ENCODE results near the gene TRIM37.

TRIM37 gene

DNA sequence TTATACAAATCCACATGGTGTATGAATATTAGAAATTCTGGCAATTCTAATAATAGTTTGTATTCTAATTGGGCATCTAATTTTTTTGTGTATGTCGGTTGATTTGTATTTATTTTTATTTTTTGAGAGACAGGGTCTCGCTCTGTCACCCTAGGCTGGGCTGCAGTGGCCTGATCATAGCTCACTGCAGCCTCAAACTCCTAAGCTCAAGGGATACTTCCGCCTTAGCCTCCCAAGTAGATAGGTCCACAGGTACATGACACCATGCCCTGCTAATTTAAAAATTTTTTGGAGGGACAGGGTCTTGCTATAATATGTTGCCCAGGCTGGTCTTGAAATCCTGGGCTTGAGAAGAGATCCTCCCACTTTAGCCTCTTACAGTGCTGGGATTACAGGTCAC is 104.6 kb downstream of the TRIM37 start:
- no peak for TF ChIP-seq EZH2 (IDR thresholded peaks at IDR 0.05; ENCODE audit: borderline replicate concordance, low read depth, low read length, severe bottlenecking)
- no peak overlapping the region for H3K27ac ChIP-seq (ENCODE audit: low read length)
- H3K9ac ChIP-seq (ENCODE audit: low read depth, low read length): no peak overlapping the region
- DNase-seq (no peak), ATAC-seq (ENCODE audit: insufficient read depth, low read depth) (no peak)
- no peaks in the 10 kb centered on the region for H4K20me1 ChIP-seq (ENCODE audit: insufficient read depth, low read length)
- no peak overlapping the region for H3K4me3 ChIP-seq (ENCODE audit: low read depth in 1 of 2, low read length in 2 of 2)
- H2AFZ ChIP-seq (ENCODE audit: low read depth, low read length): no peak overlapping the region
- no peaks in the 10 kb centered on the region for H3K79me2 ChIP-seq (ENCODE audit: insufficient read depth, low read length)
- no peaks in the 10 kb centered on the region for H3K27me3 ChIP-seq (ENCODE audit: insufficient read depth, low read length, poor library complexity)
- no peaks in the 10 kb centered on the region for H3K4me1 ChIP-seq (ENCODE audit: insufficient read depth, low read length)
- peaks cover 64% of the 10 kb centered on the region for H3K36me3 ChIP-seq (ENCODE audit: insufficient read depth, low read length)
- no peak overlapping the region for H3K4me2 ChIP-seq (ENCODE audit: insufficient read depth, low read length)
- H3K9me3 ChIP-seq (ENCODE audit: insufficient read depth, low read length, severe bottlenecking): no peaks in the 10 kb centered on the region

DNA sequence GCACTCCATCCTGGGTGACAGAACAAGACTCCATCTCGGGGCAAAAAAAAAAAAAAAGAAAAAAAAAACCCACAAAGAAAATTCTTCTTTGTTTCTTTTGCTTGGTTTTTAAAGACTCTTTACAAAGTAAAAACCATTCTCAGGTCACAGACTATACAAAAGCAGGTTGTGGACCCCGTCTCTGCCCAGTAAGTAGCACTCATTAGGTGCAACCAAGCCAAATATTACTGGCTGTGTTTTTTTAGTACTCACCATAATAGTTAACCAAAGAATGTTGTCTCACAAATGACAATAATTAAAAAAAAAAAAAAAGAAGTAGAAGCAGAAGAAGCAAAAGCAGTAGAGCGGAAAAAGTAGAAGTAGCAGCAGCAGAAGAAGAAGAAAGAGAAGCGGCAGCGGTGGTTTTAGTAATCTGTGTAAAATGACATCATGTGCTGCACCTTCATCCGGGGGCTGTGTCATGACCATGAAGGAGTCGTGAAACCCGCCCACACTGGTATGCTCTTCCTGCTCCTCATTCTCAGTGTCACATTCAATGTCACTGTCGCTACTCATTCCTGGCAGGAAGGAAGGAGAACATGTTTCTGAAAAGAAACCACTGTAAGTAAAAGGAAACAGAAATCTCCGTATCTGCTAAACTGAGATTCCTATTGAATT is 105.4 kb downstream of the TRIM37 start:
- no peaks in the 10 kb centered on the region for H3K9me3 ChIP-seq (ENCODE audit: insufficient read depth, low read length, severe bottlenecking)
- no peaks in the 10 kb centered on the region for H3K27me3 ChIP-seq (ENCODE audit: insufficient read depth, low read length, poor library complexity)
- H4K20me1 ChIP-seq (ENCODE audit: insufficient read depth, low read length): no peaks in the 10 kb centered on the region
- DNase-seq (no peak), ATAC-seq (ENCODE audit: insufficient read depth, low read depth) (no peak)
- H3K4me1 ChIP-seq (ENCODE audit: insufficient read depth, low read length): no peaks in the 10 kb centered on the region
- no peak overlapping the region for H2AFZ ChIP-seq (ENCODE audit: low read depth, low read length)
- no peak overlapping the region for H3K9ac ChIP-seq (ENCODE audit: low read depth, low read length)
- H3K36me3 ChIP-seq (ENCODE audit: insufficient read depth, low read length): peaks cover 71% of the 10 kb centered on the region
- H3K4me2 ChIP-seq (ENCODE audit: insufficient read depth, low read length): no peak overlapping the region
- TF ChIP-seq EZH2 (IDR thresholded peaks at IDR 0.05; ENCODE audit: borderline replicate concordance, low read depth, low read length, severe bottlenecking): no peak
- TF ChIP-seq, protein P1, sequence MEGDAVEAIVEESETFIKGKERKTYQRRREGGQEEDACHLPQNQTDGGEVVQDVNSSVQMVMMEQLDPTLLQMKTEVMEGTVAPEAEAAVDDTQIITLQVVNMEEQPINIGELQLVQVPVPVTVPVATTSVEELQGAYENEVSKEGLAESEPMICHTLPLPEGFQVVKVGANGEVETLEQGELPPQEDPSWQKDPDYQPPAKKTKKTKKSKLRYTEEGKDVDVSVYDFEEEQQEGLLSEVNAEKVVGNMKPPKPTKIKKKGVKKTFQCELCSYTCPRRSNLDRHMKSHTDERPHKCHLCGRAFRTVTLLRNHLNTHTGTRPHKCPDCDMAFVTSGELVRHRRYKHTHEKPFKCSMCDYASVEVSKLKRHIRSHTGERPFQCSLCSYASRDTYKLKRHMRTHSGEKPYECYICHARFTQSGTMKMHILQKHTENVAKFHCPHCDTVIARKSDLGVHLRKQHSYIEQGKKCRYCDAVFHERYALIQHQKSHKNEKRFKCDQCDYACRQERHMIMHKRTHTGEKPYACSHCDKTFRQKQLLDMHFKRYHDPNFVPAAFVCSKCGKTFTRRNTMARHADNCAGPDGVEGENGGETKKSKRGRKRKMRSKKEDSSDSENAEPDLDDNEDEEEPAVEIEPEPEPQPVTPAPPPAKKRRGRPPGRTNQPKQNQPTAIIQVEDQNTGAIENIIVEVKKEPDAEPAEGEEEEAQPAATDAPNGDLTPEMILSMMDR (IDR thresholded peaks at IDR 0.05; ENCODE audit: borderline replicate concordance, extremely low read depth, low read length, poor library complexity, severe bottlenecking): no peak
- H3K79me2 ChIP-seq (ENCODE audit: insufficient read depth, low read length): no peaks in the 10 kb centered on the region
- H3K4me3 ChIP-seq (ENCODE audit: low read depth in 1 of 2, low read length in 2 of 2): no peak overlapping the region
- no peak overlapping the region for H3K27ac ChIP-seq (ENCODE audit: low read length)

DNA sequence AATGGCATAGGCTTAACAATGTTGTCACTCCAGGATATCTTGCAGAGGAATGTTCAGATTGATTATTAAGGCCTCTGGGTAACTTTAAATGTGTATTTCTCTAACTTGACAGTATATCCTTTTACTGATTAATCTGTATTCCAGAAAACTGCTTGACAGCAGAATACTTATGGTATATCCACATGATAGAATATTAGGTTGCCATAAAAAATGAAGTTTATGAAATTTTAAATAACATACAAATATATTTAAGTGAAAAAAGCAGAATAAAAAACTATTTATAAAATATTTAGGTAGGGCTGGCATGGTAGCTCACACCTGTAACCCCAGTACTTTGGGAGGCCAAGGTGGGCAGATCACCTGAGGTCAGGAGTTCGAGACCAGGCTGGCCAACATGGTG is 106.7 kb downstream of the TRIM37 start:
- no peak for DNase-seq
- Histone ChIP-seq H4K20me1 (ENCODE audit: insufficient read depth, low read length) (no peaks in the 10 kb centered on the region), H3K4me3 (ENCODE audit: low read depth in 1 of 2, low read length in 2 of 2) (no peak overlapping the region), H3K4me1 (ENCODE audit: insufficient read depth, low read length) (no peaks in the 10 kb centered on the region), H3K27me3 (ENCODE audit: insufficient read depth, low read length, poor library complexity) (no peaks in the 10 kb centered on the region), H3K4me2 (ENCODE audit: insufficient read depth, low read length) (no peak overlapping the region), H2AFZ (ENCODE audit: low read depth, low read length) (no peak overlapping the region), H3K9ac (ENCODE audit: low read depth, low read length) (no peak overlapping the region), H3K9me3 (ENCODE audit: insufficient read depth, low read length, severe bottlenecking) (no peaks in the 10 kb centered on the region), H3K79me2 (ENCODE audit: insufficient read depth, low read length) (no peaks in the 10 kb centered on the region), H3K36me3 (ENCODE audit: insufficient read depth, low read length) (peaks cover 76% of the 10 kb centered on the region), H3K27ac (ENCODE audit: low read length) (no peak overlapping the region)
- no peak for TF ChIP-seq EZH2 (IDR thresholded peaks at IDR 0.05; ENCODE audit: borderline replicate concordance, low read depth, low read length, severe bottlenecking)
- TF ChIP-seq, protein P1 (IDR thresholded peaks at IDR 0.05; ENCODE audit: borderline replicate concordance, extremely low read depth, low read length, poor library complexity, severe bottlenecking): no peak
- no peak for ATAC-seq (ENCODE audit: insufficient read depth, low read depth)

DNA sequence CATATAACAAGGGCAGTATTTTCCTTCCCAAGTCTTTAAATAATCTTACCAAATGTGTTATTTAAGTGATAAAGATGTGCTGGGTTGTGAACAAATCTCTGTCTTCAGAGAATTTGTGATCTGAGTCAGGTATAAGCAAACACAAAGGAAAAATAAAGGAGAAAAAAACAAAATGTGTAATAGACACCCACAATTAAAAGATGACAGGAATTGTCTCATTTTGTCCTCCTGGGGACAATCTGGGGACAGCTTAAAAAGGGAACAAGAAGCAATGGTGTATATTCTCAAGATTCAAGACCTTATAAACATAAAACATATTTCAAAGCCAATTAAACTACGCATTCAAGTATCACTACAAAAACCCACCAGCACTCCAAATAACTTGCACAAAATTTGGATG is 107.2 kb downstream of the TRIM37 start:
- no peak for ATAC-seq (ENCODE audit: insufficient read depth, low read depth)
- H3K4me2 ChIP-seq (ENCODE audit: insufficient read depth, low read length): no peak overlapping the region

More for the DNA sequence above, 107.2 kb downstream of the TRIM37 start:
- Histone ChIP-seq H3K36me3 (ENCODE audit: insufficient read depth, low read length) (peaks cover 76% of the 10 kb centered on the region), H3K9me3 (ENCODE audit: insufficient read depth, low read length, severe bottlenecking) (no peaks in the 10 kb centered on the region), H4K20me1 (ENCODE audit: insufficient read depth, low read length) (no peaks in the 10 kb centered on the region), H3K79me2 (ENCODE audit: insufficient read depth, low read length) (no peaks in the 10 kb centered on the region), H2AFZ (ENCODE audit: low read depth, low read length) (no peak overlapping the region), H3K27me3 (ENCODE audit: insufficient read depth, low read length, poor library complexity) (no peaks in the 10 kb centered on the region), H3K9ac (ENCODE audit: low read depth, low read length) (no peak overlapping the region), H3K27ac (ENCODE audit: low read length) (no peak overlapping the region), H3K4me1 (ENCODE audit: insufficient read depth, low read length) (no peaks in the 10 kb centered on the region), H3K4me3 (ENCODE audit: low read depth in 1 of 2, low read length in 2 of 2) (no peak overlapping the region)
- DNase-seq: no peak
- TF ChIP-seq, protein P1 (IDR thresholded peaks at IDR 0.05; ENCODE audit: borderline replicate concordance, extremely low read depth, low read length, poor library complexity, severe bottlenecking): no peak
- TF ChIP-seq EZH2 (IDR thresholded peaks at IDR 0.05; ENCODE audit: borderline replicate concordance, low read depth, low read length, severe bottlenecking): no peak

Data from DND-41 (cell line).